Caco-2 (cell line): ENCODE measurements around the gene SARNP. TPM values are rescaled to one million over a fixed set of nuclear protein-coding genes. Genes with fewer than 3 reads are reported as not detected.
A peak's percentile ranks its signal among the peaks of the same experiment; 100 is the strongest.

Experiments
- BruUV-seq: library from RNA; stranded (reverse); fragments of 400-500 nt; replicated peaks from 2 replicates; lab custom pipeline; 2021; lab: Mats Ljungman, UMichigan
- CTCF ChIA-PET: fragments of 300-600 bp; sonication (Branson Sonifier 250); formaldehyde crosslinking; loops from one replicate; lab custom pipeline; 2022; ENCODE audit warnings: antibody characterized with exemption; lab: Charles Lee
- POLR2A ChIA-PET: fragments of 300-600 bp; sonication (Branson Sonifier 250); formaldehyde crosslinking; loops from one replicate; lab custom pipeline; 2022; ENCODE audit warnings: antibody characterized with exemption; lab: Charles Lee
- DNase-seq, 2 experiments: peaks; one replicate each; pipeline versions ENCODE4 v3.0.0 to v3.0.0-alpha.2; 2020 to 2022
- H3K27me3 ChIP-seq: replicated peaks from 2 replicates; pipeline ENCODE4 v1.6.0; 2011; ENCODE audit warnings: low read length; ENCODE audit not compliant: control insufficient read depth, insufficient read depth
- H3K36me3 ChIP-seq: 2 replicates; pipeline ENCODE4 v1.5.1; 2011; ENCODE audit warnings: low read length; ENCODE audit not compliant: control insufficient read depth, insufficient read depth
- H3K4me1 ChIP-seq: fragments of 250-450 bp; sonication (Bioruptor Pico); 2 replicates; pipeline ENCODE4 v1.5.1; 2020; ENCODE audit warnings: mild to moderate bottlenecking
- H3K4me3 ChIP-seq: 2 replicates; pipeline ENCODE4 v1.5.1; 2011; ENCODE audit warnings: low read depth, mild to moderate bottlenecking, control low read depth, low read length
- H3K9me3 ChIP-seq: fragments of 250-450 bp; sonication (Bioruptor Pico); 2 replicates; pipeline ENCODE4 v1.5.1; 2020; ENCODE audit warnings: mild to moderate bottlenecking, moderate library complexity
- H3K27ac Mint-ChIP-seq: one replicate; pipeline ENCODE4 v1.8.0; 2022; ENCODE audit warnings: mixed read lengths; ENCODE audit not compliant: unreplicated experiment
- H3K27me3 Mint-ChIP-seq: one replicate; pipeline ENCODE4 v1.8.0; 2022; ENCODE audit warnings: mixed read lengths; ENCODE audit not compliant: insufficient read depth, unreplicated experiment
- H3K36me3 Mint-ChIP-seq: one replicate; pipeline ENCODE4 v1.8.0; 2022; ENCODE audit warnings: mild to moderate bottlenecking, mixed read lengths; ENCODE audit not compliant: insufficient read depth, unreplicated experiment
- H3K4me1 Mint-ChIP-seq: one replicate; pipeline ENCODE4 v1.8.0; 2022; ENCODE audit warnings: low read depth, mixed read lengths; ENCODE audit not compliant: unreplicated experiment
- H3K4me3 Mint-ChIP-seq: one replicate; pipeline ENCODE4 v1.8.0; 2022; ENCODE audit warnings: mild to moderate bottlenecking, moderate library complexity, mixed read lengths; ENCODE audit not compliant: unreplicated experiment
- H3K9me3 Mint-ChIP-seq: one replicate; pipeline ENCODE4 v1.8.0; 2022; ENCODE audit warnings: mixed read lengths; ENCODE audit not compliant: unreplicated experiment
- intact Hi-C: fragments of 100-400 bp; cut with micrococcal nuclease; formaldehyde crosslinking; loops from one replicate; pipeline ENCODE4 v1.10.0; 2022; ENCODE audit not compliant: unreplicated experiment
- total RNA-seq: library from RNA; stranded (reverse); gene quantifications from 2 replicates; pipeline ENCODE4 v1.2.3, GENCODE V29; 2022
- TF ChIP-seq, protein P1 (sequence below), 2 experiments: fragments of 200-600 bp in 1 of 2; IDR thresholded peaks; 1 replicate in 1 of 2; 2 replicates in 1 of 2; pipeline versions ENCODE4 v1.5.1 to v1.8.0; 2011 to 2022; ENCODE audit warnings: antibody characterized with exemption in 1 of 2, control low read depth in 1 of 2, inconsistent platforms in 1 of 2, low read depth in 1 of 2, low read length in 1 of 2, mild to moderate bottlenecking in 1 of 2, moderate library complexity in 1 of 2; ENCODE audit not compliant: insufficient read depth in 1 of 2, severe bottlenecking in 1 of 2, unreplicated experiment in 1 of 2

SARNP gene
- total RNA-seq, 1 experiment from 2014 or later = 77.6 TPM

GRCh38 chr12:55741931-55742680 lies 75.4 kb downstream of the SARNP start:
- H3K9me3 Mint-ChIP-seq = no peaks in the 10 kb centered on the region
- Histone ChIP-seq H3K4me1 (peaks cover 25% of the 10 kb centered on the region), H3K36me3 (no peaks in the 10 kb centered on the region), H3K4me3 (peak overlapping the region; percentile 25), H3K9me3 (no peaks in the 10 kb centered on the region), H3K27me3 (no peaks in the 10 kb centered on the region)
- DNase-seq = no peak
- ChIA-PET POLR2A (no interaction called here), CTCF (interaction anchor here (0.6 to 1.3 kb wide), 3 partner anchors 37 to 425 kb away, joined by 3 to 4 read pairs (median 4); no protein-coding TSS in a partner anchor)
- TF ChIP-seq, protein P1, sequence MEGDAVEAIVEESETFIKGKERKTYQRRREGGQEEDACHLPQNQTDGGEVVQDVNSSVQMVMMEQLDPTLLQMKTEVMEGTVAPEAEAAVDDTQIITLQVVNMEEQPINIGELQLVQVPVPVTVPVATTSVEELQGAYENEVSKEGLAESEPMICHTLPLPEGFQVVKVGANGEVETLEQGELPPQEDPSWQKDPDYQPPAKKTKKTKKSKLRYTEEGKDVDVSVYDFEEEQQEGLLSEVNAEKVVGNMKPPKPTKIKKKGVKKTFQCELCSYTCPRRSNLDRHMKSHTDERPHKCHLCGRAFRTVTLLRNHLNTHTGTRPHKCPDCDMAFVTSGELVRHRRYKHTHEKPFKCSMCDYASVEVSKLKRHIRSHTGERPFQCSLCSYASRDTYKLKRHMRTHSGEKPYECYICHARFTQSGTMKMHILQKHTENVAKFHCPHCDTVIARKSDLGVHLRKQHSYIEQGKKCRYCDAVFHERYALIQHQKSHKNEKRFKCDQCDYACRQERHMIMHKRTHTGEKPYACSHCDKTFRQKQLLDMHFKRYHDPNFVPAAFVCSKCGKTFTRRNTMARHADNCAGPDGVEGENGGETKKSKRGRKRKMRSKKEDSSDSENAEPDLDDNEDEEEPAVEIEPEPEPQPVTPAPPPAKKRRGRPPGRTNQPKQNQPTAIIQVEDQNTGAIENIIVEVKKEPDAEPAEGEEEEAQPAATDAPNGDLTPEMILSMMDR (IDR thresholded peaks at IDR 0.05; ENCODE audit: insufficient read depth in 1 of 2, low read depth in 1 of 2, low read length in 1 of 2, severe bottlenecking in 1 of 2, unreplicated experiment in 1 of 2) = no peak
- H3K36me3 Mint-ChIP-seq = peaks cover 7% of the 10 kb centered on the region
- H3K27ac Mint-ChIP-seq = peak overlapping the region; percentile 24
- intact Hi-C loops = loop anchor here (10.0 kb wide), 1 partner anchor 373 kb away; the partner anchor contains the start of genes RPL41 and ZC3H10
- H3K4me3 Mint-ChIP-seq = peak overlapping the region; percentile 66
- no peaks in the 10 kb centered on the region for H3K27me3 Mint-ChIP-seq
- H3K4me1 Mint-ChIP-seq = peaks cover 33% of the 10 kb centered on the region
- no TSS peak for BruUV-seq

DNA sequence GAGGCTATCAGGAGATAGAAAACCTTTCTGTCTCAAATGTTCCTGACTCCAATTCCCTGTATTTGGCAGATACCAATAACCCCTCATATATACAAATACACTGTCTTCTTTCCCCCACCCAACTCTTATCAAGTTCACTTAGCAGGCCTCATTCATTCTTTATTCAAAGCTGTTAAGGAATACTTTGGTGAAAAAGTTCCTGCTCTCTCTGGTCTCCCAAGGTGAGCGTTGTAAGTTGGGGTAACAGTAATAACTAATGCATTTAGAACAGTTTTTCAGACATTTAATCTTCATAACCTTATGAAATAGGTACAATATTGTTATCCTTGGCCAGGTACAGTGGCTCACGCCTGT lies 78.5 kb downstream of the SARNP start:
- POLR2A ChIA-PET = interaction anchor here (0.8 to 1.2 kb wide), 2 partner anchors 9 to 79 kb away, joined by 3 to 9 read pairs; partner anchors contain the start of genes ORMDL2 and SARNP
- H3K9me3 Mint-ChIP-seq = no peaks in the 10 kb centered on the region
- no peaks in the 10 kb centered on the region for H3K9me3 ChIP-seq
- no TSS peak for BruUV-seq
- H3K36me3 ChIP-seq = no peaks in the 10 kb centered on the region
- intact Hi-C loops = loop anchor here (1.0 to 2.0 kb wide), 3 partner anchors 188 to 258 kb away; partner anchors contain the start of genes PYM1 and SUOX
- CTCF ChIA-PET = interaction anchor here (0.5 to 3.8 kb wide), 27 partner anchors 9 to 450 kb away, joined by 3 to 37 read pairs (median 7); partner anchors contain the start of genes CD63, ORMDL2, PA2G4 and PYM1
- H3K4me3 ChIP-seq = no peak overlapping the region
- H3K36me3 Mint-ChIP-seq = no peaks in the 10 kb centered on the region
- H3K27me3 ChIP-seq = no peaks in the 10 kb centered on the region
- TF ChIP-seq, protein P1 (IDR thresholded peaks at IDR 0.05; ENCODE audit: insufficient read depth in 1 of 2, low read depth in 1 of 2, low read length in 1 of 2, severe bottlenecking in 1 of 2, unreplicated experiment in 1 of 2) = no peak
- H3K27me3 Mint-ChIP-seq = no peaks in the 10 kb centered on the region
- peaks cover 14% of the 10 kb centered on the region for H3K4me1 ChIP-seq
- peaks cover 28% of the 10 kb centered on the region for H3K4me1 Mint-ChIP-seq
- no peak for DNase-seq
- no peak overlapping the region for H3K27ac Mint-ChIP-seq
- peak overlapping the region; percentile 77 for H3K4me3 Mint-ChIP-seq
